Lung (tissue), 12 donors: Measurements from ENCODE around the gene FSIP1. TPM values are rescaled to one million over a fixed set of nuclear protein-coding genes. Genes with fewer than 3 reads are reported as not detected.

Experiments used
- ATAC-seq: fragments of 200-7000 bp; cut with Tn5 transposase; one replicate; pipeline ENCODE4 v1.9.1; 2020; ENCODE audit warnings: moderate number of reproducible peaks; ENCODE audit not compliant: insufficient read depth, low FRiP score
- DNase-seq, 3 donors: peaks; one replicate each; pipeline ENCODE4 v3.0.0-alpha.2; 2013 to 2017
- H3K27ac ChIP-seq, 2 donors: one replicate each; pipeline ENCODE4 v1.5.1; 2013; ENCODE audit warnings: mild to moderate bottlenecking in 2 of 2, moderate library complexity in 2 of 2, control low read depth in 1 of 2, inconsistent platforms in 1 of 2, low read depth in 1 of 2, low read length in 1 of 2
- H3K27me3 ChIP-seq, 3 donors: one replicate each; pipeline ENCODE4 v1.5.1; 2013; ENCODE audit warnings: low read length in 2 of 3; ENCODE audit not compliant: control insufficient read depth in 3 of 3, insufficient read depth in 3 of 3
- H3K36me3 ChIP-seq, 4 donors: one replicate each; pipeline ENCODE4 v1.5.1; 2013; ENCODE audit warnings: low read length in 4 of 4, mild to moderate bottlenecking in 1 of 4, moderate library complexity in 1 of 4; ENCODE audit not compliant: control insufficient read depth in 4 of 4, insufficient read depth in 4 of 4
- H3K4me1 ChIP-seq, 5 donors: one replicate each; pipeline ENCODE4 v1.5.1; 2013; ENCODE audit warnings: low read length in 5 of 5, mild to moderate bottlenecking in 2 of 5, moderate library complexity in 1 of 5; ENCODE audit not compliant: control insufficient read depth in 5 of 5, insufficient read depth in 5 of 5
- H3K4me3 ChIP-seq: one replicate; pipeline ENCODE4 v1.5.1; 2013; ENCODE audit warnings: mild to moderate bottlenecking, control low read depth, moderate library complexity
- H3K9ac ChIP-seq, 2 donors: one replicate each; pipeline ENCODE4 v1.5.1; 2013; ENCODE audit warnings: low read length in 2 of 2, control low read depth in 1 of 2; ENCODE audit not compliant: insufficient read depth in 1 of 2
- H3K9me3 ChIP-seq, 4 donors: one replicate each; pipeline ENCODE4 v1.5.1; 2013; ENCODE audit warnings: low read length in 3 of 4, mild to moderate bottlenecking in 1 of 4, moderate library complexity in 1 of 4; ENCODE audit not compliant: control insufficient read depth in 4 of 4, insufficient read depth in 3 of 4
- CTCF ChIP-seq: IDR thresholded peaks from 2 replicates; pipeline ENCODE4 v1.5.1; 2012; ENCODE audit warnings: mild to moderate bottlenecking; ENCODE audit errors: control extremely low read depth, extremely low read depth
- WGBS, 2 donors: extraction: QIAGEN DNeasy Blood & Tissue Kit; methylation state at CpG; one replicate each; pipeline ENCODE4 v1.1.7; 2013; 5-methylcytosine and 5-hydroxymethylcytosine counted together
- polyA plus RNA-seq, 2 donors: library from polyadenylated mRNA; stranded (reverse); fragments of 200-250 nt; gene quantifications; one replicate each; pipeline ENCODE4 v1.2.1, GENCODE V29; 2013
- total RNA-seq, 2 donors: library from RNA; depleted of rRNA in 1 of 2; stranded (reverse); fragments of >200 nt in 1 of 2; gene quantifications; one replicate each; pipeline ENCODE4 v1.2.1, GENCODE V29; 2014 to 2021
- donor health status: control.
- donor health status: control.
- donor health status: Bipolar disorder and iron deficiency.
- donor health status: healthy.
- donor health status: DM: yes; HTN: yes; CAD: no.

The FSIP1 gene
- total and polyA plus RNA-seq, 4 donors: 0.35 to 2.2 (median 0.98) TPM

GRCh38 chr15:39826975-39827374 lies 44.3 kb upstream of the FSIP1 start:
- Histone ChIP-seq H3K36me3 (no peaks in the 10 kb centered on the region), H3K27me3 (no peaks in the 10 kb centered on the region), H3K4me3 (no peak overlapping the region), H3K9ac (no peak overlapping the region), H3K9me3 (peaks cover 0 to 2% (median 0%) of the 10 kb centered on the region in 4 donors), H3K4me1 (peaks cover 0 to 7% (median 0%) of the 10 kb centered on the region in 5 donors), H3K27ac (no peak overlapping the region)
- WGBS, 2 donors: 95 to 97% methylated on average over 2 of the region's 2 CpGs
- DNase-seq (no peak), ATAC-seq (no peak)
- TF ChIP-seq CTCF: no peak

GRCh38 chr15:39823634-39824033 lies 41.0 kb upstream of the FSIP1 start:
- H3K4me1 ChIP-seq: peaks cover 0 to 5% (median 0%) of the 10 kb centered on the region in 5 donors
- no peak overlapping the region for H3K9ac ChIP-seq
- ATAC-seq (no peak), DNase-seq (no peak)
- H3K27ac ChIP-seq: no peak overlapping the region
- TF ChIP-seq CTCF: no peak
- no peaks in the 10 kb centered on the region for H3K36me3 ChIP-seq
- no peaks in the 10 kb centered on the region for H3K27me3 ChIP-seq
- whole genome bisulfite sequencing, 2 donors: 81 to 89% methylated on average over 2 of the region's 2 CpGs
- peaks cover 0 to 2% (median 0%) of the 10 kb centered on the region in 4 donors for H3K9me3 ChIP-seq
- no peak overlapping the region for H3K4me3 ChIP-seq

- Histone ChIP-seq H3K9me3 (peaks cover 0 to 2% (median 0%) of the 10 kb centered on the region in 4 donors), H3K4me3 (no peak overlapping the region), H3K4me1 (peaks cover 0 to 3% (median 0%) of the 10 kb centered on the region in 5 donors), H3K27ac (no peak overlapping the region), H3K36me3 (no peaks in the 10 kb centered on the region), H3K27me3 (no peaks in the 10 kb centered on the region), H3K9ac (no peak overlapping the region)
- no peak for TF ChIP-seq CTCF
- ATAC-seq: no peak
- 50 to 66% methylated on average over 3 of the region's 3 CpGs for WGBS, 2 donors
- DNase-seq: no peak
These were observed 37.5 kb upstream of the FSIP1 start for GRCh38 chr15:39820050-39820602.

GRCh38 chr15:39819533-39819932 lies 36.9 kb upstream of the FSIP1 start:
- DNase-seq (no peak), ATAC-seq (no peak)
- Histone ChIP-seq H3K27ac (no peak overlapping the region), H3K27me3 (no peaks in the 10 kb centered on the region), H3K9me3 (peaks cover 0 to 2% (median 0%) of the 10 kb centered on the region in 4 donors), H3K36me3 (no peaks in the 10 kb centered on the region), H3K4me1 (peaks cover 0 to 3% (median 0%) of the 10 kb centered on the region in 5 donors), H3K9ac (no peak overlapping the region), H3K4me3 (no peak overlapping the region)
- 89% methylated on average over 3 of the region's 3 CpGs for WGBS, 2 donors
- no peak for TF ChIP-seq CTCF
